Esophagus (tissue), 2 donors: ENCODE data around the gene HGF. TPM values are rescaled to one million over a fixed set of nuclear protein-coding genes. Genes with fewer than 3 reads are reported as not detected.

Source experiments
- H3K27ac ChIP-seq, 2 donors: one replicate each; pipeline ENCODE4 v1.5.1; 2013; ENCODE audit warnings: low read depth in 2 of 2, mild to moderate bottlenecking in 2 of 2, inconsistent platforms in 1 of 2, low read length in 1 of 2, moderate library complexity in 1 of 2
- H3K27me3 ChIP-seq, 2 donors: one replicate each; pipeline ENCODE4 v1.6.1; 2013; ENCODE audit warnings: low read length in 2 of 2, control low read depth in 1 of 2, mild to moderate bottlenecking in 1 of 2; ENCODE audit not compliant: insufficient read depth in 2 of 2, control insufficient read depth in 1 of 2
- H3K36me3 ChIP-seq, 2 donors: one replicate each; pipeline ENCODE4 v1.6.1; 2013; ENCODE audit warnings: low read length in 1 of 2; ENCODE audit not compliant: control insufficient read depth in 2 of 2, insufficient read depth in 2 of 2
- H3K4me1 ChIP-seq, 2 donors: one replicate each; pipeline ENCODE4 v1.6.1; 2013; ENCODE audit warnings: low read length in 1 of 2; ENCODE audit not compliant: control insufficient read depth in 2 of 2, insufficient read depth in 2 of 2
- H3K4me3 ChIP-seq, 2 donors: one replicate each; pipeline ENCODE4 v1.5.1; 2013; ENCODE audit warnings: low read length in 2 of 2, mild to moderate bottlenecking in 2 of 2, low read depth in 1 of 2, moderate library complexity in 1 of 2
- H3K9me3 ChIP-seq, 2 donors: one replicate each; pipeline ENCODE4 v1.6.1; 2013; ENCODE audit warnings: mild to moderate bottlenecking in 2 of 2, low read depth in 1 of 2, low read length in 1 of 2, moderate library complexity in 1 of 2; ENCODE audit not compliant: control insufficient read depth in 2 of 2, insufficient read depth in 1 of 2
- WGBS, 2 donors: extraction: QIAGEN DNeasy Blood & Tissue Kit; methylation state at CpG; one replicate each; pipeline ENCODE4 v1.1.7; 2013; 5-methylcytosine and 5-hydroxymethylcytosine counted together
- polyA plus RNA-seq, 2 donors: library from polyadenylated mRNA; stranded (reverse); fragments of 200-250 nt; gene quantifications; one replicate each; pipeline ENCODE4 v1.2.3, GENCODE V29; 2013
- donor health status: healthy with polysubstance abuse.
- donor health status: Bipolar disorder and iron deficiency.

The HGF gene
- polyA plus RNA-seq, 2 donors, result 0.12 to 0.47 TPM

DNA sequence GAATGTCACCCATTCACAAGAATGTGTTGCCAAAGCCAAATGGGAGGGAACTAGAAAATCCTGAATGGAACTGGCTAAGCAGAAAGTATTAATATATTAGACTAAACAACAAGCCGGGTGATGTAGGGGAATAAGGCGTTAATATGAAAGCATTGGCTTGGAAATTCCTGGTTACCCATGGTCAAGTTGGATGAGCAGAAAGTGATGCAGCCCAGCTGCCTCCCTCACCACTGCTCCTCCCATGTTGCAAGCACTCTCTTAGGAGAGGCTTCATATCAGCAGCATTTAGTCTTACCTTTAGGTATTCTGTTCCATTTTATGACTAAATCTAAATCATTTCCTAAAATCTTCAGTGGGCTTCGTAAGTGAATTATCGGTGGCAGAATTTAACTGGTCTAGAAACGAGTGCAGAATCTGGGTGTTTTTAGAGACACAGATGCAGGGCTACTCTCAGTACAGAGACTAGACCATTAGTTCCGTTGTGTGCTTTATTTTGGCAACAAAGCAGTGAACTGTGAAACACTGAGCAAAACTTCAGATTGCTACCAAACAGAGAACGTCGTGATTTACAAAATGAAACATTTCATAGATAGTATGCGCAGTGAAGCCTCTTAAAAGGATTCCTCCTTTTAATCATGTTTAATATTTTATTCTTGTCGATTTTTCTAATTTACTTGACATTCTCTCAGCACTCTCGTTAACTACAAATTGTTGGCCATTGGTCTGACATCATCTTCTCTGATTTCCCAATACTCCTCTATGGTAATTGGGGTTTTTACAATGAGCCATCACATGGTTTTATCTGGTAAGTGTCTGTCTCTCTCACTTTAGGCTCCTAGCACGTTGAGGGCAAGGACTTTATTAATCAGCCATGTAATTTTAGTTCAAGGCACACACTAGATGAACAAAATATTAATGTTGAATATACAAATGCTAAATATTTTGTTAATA, 22.0 kb upstream of the HGF start:
- H3K27me3 ChIP-seq, result no peaks in the 10 kb centered on the region
- WGBS, 2 donors, result 81 to 84% methylated on average over 12 of the region's 12 CpGs
- H3K36me3 ChIP-seq, result no peaks in the 10 kb centered on the region
- no peaks in the 10 kb centered on the region for H3K4me1 ChIP-seq
- no peaks in the 10 kb centered on the region for H3K9me3 ChIP-seq
- no peak overlapping the region for H3K4me3 ChIP-seq
- H3K27ac ChIP-seq, result no peak overlapping the region

- Histone ChIP-seq H3K27me3 (no peaks in the 10 kb centered on the region), H3K4me3 (no peak overlapping the region), H3K27ac (no peak overlapping the region), H3K4me1 (no peaks in the 10 kb centered on the region), H3K9me3 (no peaks in the 10 kb centered on the region), H3K36me3 (no peaks in the 10 kb centered on the region)
- 78 to 81% methylated on average over 1 of the region's 1 CpG for WGBS, 2 donors
Measured at GRCh38 chr7:81790686-81791085, 20.8 kb upstream of the HGF start.

- Histone ChIP-seq H3K4me3 (no peak overlapping the region), H3K27me3 (no peaks in the 10 kb centered on the region), H3K27ac (no peak overlapping the region), H3K4me1 (no peaks in the 10 kb centered on the region), H3K36me3 (no peaks in the 10 kb centered on the region), H3K9me3 (no peaks in the 10 kb centered on the region)
- 38 to 51% methylated on average over 2 of the region's 2 CpGs for WGBS, 2 donors
Measured at GRCh38 chr7:81790120-81790500, 20.3 kb upstream of the HGF start.

- Histone ChIP-seq H3K4me1 (no peaks in the 10 kb centered on the region), H3K27ac (no peak overlapping the region), H3K4me3 (no peak overlapping the region), H3K27me3 (no peaks in the 10 kb centered on the region), H3K36me3 (no peaks in the 10 kb centered on the region), H3K9me3 (no peaks in the 10 kb centered on the region)
- 97 to 100% methylated on average over 1 of the region's 1 CpG for WGBS, 2 donors
Measured at GRCh38 chr7:81789406-81790119, 19.7 kb upstream of the HGF start.

- H3K36me3 ChIP-seq, result no peaks in the 10 kb centered on the region
- no peaks in the 10 kb centered on the region for H3K27me3 ChIP-seq
- H3K27ac ChIP-seq, result no peak overlapping the region
- H3K4me3 ChIP-seq, result no peak overlapping the region
- 80 to 85% methylated on average over 8 of the region's 8 CpGs for WGBS, 2 donors
- H3K9me3 ChIP-seq, result no peaks in the 10 kb centered on the region
- H3K4me1 ChIP-seq, result no peaks in the 10 kb centered on the region
Measured at GRCh38 chr7:81788246-81788645, 18.4 kb upstream of the HGF start.

DNA sequence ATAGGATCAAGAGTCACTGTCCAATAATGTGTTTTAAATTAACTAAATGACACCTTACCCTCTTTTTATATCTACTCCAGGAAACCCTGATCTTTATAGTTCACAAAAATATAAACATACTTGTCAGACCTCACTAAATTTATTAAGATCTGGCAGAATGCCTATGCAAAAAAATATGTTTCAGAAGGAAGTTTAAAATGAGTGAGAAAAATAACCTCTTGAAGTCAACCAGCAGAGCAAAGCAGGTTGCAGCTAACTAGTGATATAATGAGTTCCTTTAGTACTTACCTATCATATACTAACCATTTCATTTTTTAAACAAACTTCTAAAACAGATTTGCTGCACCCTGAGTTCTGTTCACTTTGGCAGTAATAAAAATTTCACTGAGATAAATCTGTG, 14.0 kb upstream of the HGF start:
- H3K9me3 ChIP-seq, result no peaks in the 10 kb centered on the region
- no peaks in the 10 kb centered on the region for H3K36me3 ChIP-seq
- H3K4me3 ChIP-seq, result no peak overlapping the region

GRCh38 chr7:81780914-81781693, 11.3 kb upstream of the HGF start:
- H3K27me3 ChIP-seq, result no peaks in the 10 kb centered on the region
- H3K4me1 ChIP-seq, result no peaks in the 10 kb centered on the region
- H3K27ac ChIP-seq, result no peak overlapping the region
- no peaks in the 10 kb centered on the region for H3K36me3 ChIP-seq
- WGBS, 2 donors, result 58% methylated on average over 2 of the region's 2 CpGs
- H3K9me3 ChIP-seq, result no peaks in the 10 kb centered on the region
- H3K4me3 ChIP-seq, result no peak overlapping the region

More for the DNA sequence above, 14.0 kb upstream of the HGF start:
- H3K4me1 ChIP-seq, result no peaks in the 10 kb centered on the region
- H3K27me3 ChIP-seq, result no peaks in the 10 kb centered on the region
- H3K27ac ChIP-seq, result no peak overlapping the region

DNA sequence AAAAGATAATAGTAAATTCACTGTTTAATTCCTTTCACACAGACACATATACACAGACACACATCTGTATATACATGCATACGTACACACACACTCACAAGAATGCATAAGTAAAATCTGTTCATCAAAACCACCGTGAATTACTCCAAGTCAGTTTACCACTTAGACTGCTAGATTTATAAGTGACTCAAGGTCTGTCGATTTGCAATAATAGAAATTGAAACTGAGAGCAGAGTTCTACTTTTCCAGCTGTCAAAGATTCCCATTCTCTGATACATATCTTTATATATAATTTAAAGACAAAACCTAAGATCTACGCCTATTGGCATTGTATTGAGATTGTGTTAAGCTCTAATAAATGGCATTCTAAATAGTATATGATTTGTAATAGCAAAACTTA, 9.9 kb upstream of the HGF start:
- WGBS, 2 donors, result 91% methylated on average over 4 of the region's 4 CpGs
- Histone ChIP-seq H3K4me3 (no peak overlapping the region), H3K36me3 (no peaks in the 10 kb centered on the region), H3K9me3 (no peaks in the 10 kb centered on the region), H3K27ac (no peak overlapping the region), H3K4me1 (no peaks in the 10 kb centered on the region), H3K27me3 (no peaks in the 10 kb centered on the region)

- Histone ChIP-seq H3K9me3 (no peaks in the 10 kb centered on the region), H3K27ac (no peak overlapping the region), H3K36me3 (no peaks in the 10 kb centered on the region), H3K4me3 (no peak overlapping the region), H3K27me3 (no peaks in the 10 kb centered on the region), H3K4me1 (no peaks in the 10 kb centered on the region)
Measured at GRCh38 chr7:81777697-81778096, 7.8 kb upstream of the HGF start.
